Activated T-cell treated with anti-CD3 and anti-CD28 coated beads for 4 hours (primary cell): ENCODE measurements around the gene SCAPER.

ENCODE experiments used
- DNase-seq: peaks from one replicate; pipeline ENCODE4 v3.0.0-alpha.2; 2020

Gene SCAPER

GRCh38 chr15:76393614-76394013, 511.5 kb downstream of the SCAPER start:
- DNase-seq = no peak

GRCh38 chr15:76391847-76392246, 513.3 kb downstream of the SCAPER start:
- no peak for DNase-seq

GRCh38 chr15:76391309-76391708, 513.8 kb downstream of the SCAPER start:
- no peak for DNase-seq

GRCh38 chr15:76390571-76390970, 514.6 kb downstream of the SCAPER start:
- no peak for DNase-seq

GRCh38 chr15:76386926-76387325, 518.2 kb downstream of the SCAPER start:
- DNase-seq = no peak

- DNase-seq = no peak
Observed at GRCh38 chr15:76386178-76386577, 519.0 kb downstream of the SCAPER start.

- no peak for DNase-seq
Observed at GRCh38 chr15:76384409-76384808, 520.7 kb downstream of the SCAPER start.

- DNase-seq = no peak
Observed at GRCh38 chr15:76382987-76383728, 522.0 kb downstream of the SCAPER start.

GRCh38 chr15:76381366-76381765, 523.8 kb downstream of the SCAPER start:
- DNase-seq = no peak

GRCh38 chr15:76380249-76380648, 524.9 kb downstream of the SCAPER start:
- DNase-seq = no peak

GRCh38 chr15:76378691-76379090, 526.4 kb downstream of the SCAPER start:
- DNase-seq = no peak

GRCh38 chr15:76377751-76378150, 527.4 kb downstream of the SCAPER start:
- no peak for DNase-seq

- DNase-seq = no peak
Observed at GRCh38 chr15:76377217-76377616, 527.9 kb downstream of the SCAPER start.

GRCh38 chr15:76376816-76377215, 528.3 kb downstream of the SCAPER start:
- DNase-seq = no peak

GRCh38 chr15:76376029-76376428, 529.1 kb downstream of the SCAPER start:
- no peak for DNase-seq

GRCh38 chr15:76368122-76368621, 537.0 kb downstream of the SCAPER start:
- no peak for DNase-seq

GRCh38 chr15:76366714-76367113, 538.4 kb downstream of the SCAPER start:
- DNase-seq = no peak

GRCh38 chr15:76363251-76363650, 541.9 kb downstream of the SCAPER start:
- no peak for DNase-seq

- DNase-seq = no peak
Observed at GRCh38 chr15:76360416-76360815, 544.7 kb downstream of the SCAPER start.

GRCh38 chr15:76359152-76359551, 546.0 kb downstream of the SCAPER start:
- DNase-seq = no peak

GRCh38 chr15:76358453-76358852, 546.7 kb downstream of the SCAPER start:
- no peak for DNase-seq

- DNase-seq = no peak
Observed at GRCh38 chr15:76354823-76355440, 550.2 kb downstream of the SCAPER start.

- no peak for DNase-seq
Observed at GRCh38 chr15:76353903-76354302, 551.2 kb downstream of the SCAPER start.

- no peak for DNase-seq
Observed at GRCh38 chr15:76353023-76353577, 552.0 kb downstream of the SCAPER start.
